Natural killer cell (primary cell): ENCODE results near the gene ILDR2. TPM values are rescaled to one million over a fixed set of nuclear protein-coding genes. Genes with fewer than 3 reads are reported as not detected.
A peak's percentile ranks its signal among the peaks of the same experiment; 100 is the strongest.

Experiments
- ATAC-seq, 3 donors: fragments of 150-1000 bp in 2 of 3; fragments of 200-7000 bp in 1 of 3; cut with Tn5 transposase; 1 replicate in 1 of 3; 2 replicates in 2 of 3; pipeline ENCODE4 v1.10.0; 2021; ENCODE audit warnings: mild to moderate bottlenecking in 2 of 3, moderate library complexity in 2 of 3
- DNase-seq, 2 donors: peaks; one replicate each; pipeline versions ENCODE4 v3.0.0 to v3.0.0-alpha.2; 2013 to 2021; ENCODE audit warnings: mixed read lengths in 1 of 2
- H3K27ac ChIP-seq: one replicate; pipeline ENCODE4 v1.5.1; 2013; ENCODE audit warnings: mild to moderate bottlenecking, low read length
- H3K27me3 ChIP-seq: one replicate; pipeline ENCODE4 v1.6.1; 2013; ENCODE audit warnings: low read length; ENCODE audit not compliant: control insufficient read depth, insufficient read depth
- H3K36me3 ChIP-seq: one replicate; pipeline ENCODE4 v1.6.1; 2013; ENCODE audit warnings: low read length; ENCODE audit not compliant: control insufficient read depth, insufficient read depth
- H3K4me1 ChIP-seq: one replicate; pipeline ENCODE4 v1.6.1; 2013; ENCODE audit warnings: low read length; ENCODE audit not compliant: control insufficient read depth, insufficient read depth
- H3K4me3 ChIP-seq: one replicate; pipeline ENCODE4 v1.5.1; 2013; ENCODE audit warnings: low read length
- H3K9me3 ChIP-seq: one replicate; pipeline ENCODE4 v1.6.1; 2013; ENCODE audit warnings: low read length; ENCODE audit not compliant: control insufficient read depth, insufficient read depth
- H3K27ac Mint-ChIP-seq, 2 donors: one replicate each; pipeline ENCODE4 v1.8.0; 2022; ENCODE audit warnings: mild to moderate bottlenecking in 2 of 2, mixed read lengths in 2 of 2, moderate library complexity in 1 of 2
- H3K27me3 Mint-ChIP-seq, 2 donors: one replicate each; pipeline ENCODE4 v1.8.0; 2022; ENCODE audit warnings: low read depth in 2 of 2, mixed read lengths in 2 of 2
- H3K36me3 Mint-ChIP-seq: one replicate; pipeline ENCODE4 v1.8.0; 2022; ENCODE audit warnings: mixed read lengths
- H3K4me1 Mint-ChIP-seq, 2 donors: one replicate each; pipeline ENCODE4 v1.8.0; 2022; ENCODE audit warnings: mixed read lengths in 2 of 2
- H3K4me3 Mint-ChIP-seq: one replicate; pipeline ENCODE4 v1.8.0; 2022; ENCODE audit warnings: mild to moderate bottlenecking, moderate library complexity, mixed read lengths
- H3K9me3 Mint-ChIP-seq, 2 donors: one replicate each; pipeline ENCODE4 v1.8.0; 2022; ENCODE audit warnings: mixed read lengths in 2 of 2
- CTCF ChIP-seq: fragments of 200-600 bp; IDR thresholded peaks from one replicate; pipeline ENCODE4 v1.8.0; 2022; ENCODE audit warnings: antibody characterized with exemption
- WGBS: methylation state at CpG from one replicate; pipeline ENCODE4 v1.1.7; 2013; ENCODE audit warnings: missing lambda C conversion rate; ENCODE audit not compliant: insufficient coverage; 5-methylcytosine and 5-hydroxymethylcytosine counted together
- intact Hi-C: fragments of 100-400 bp; cut with micrococcal nuclease; formaldehyde crosslinking; loops from one replicate; pipeline ENCODE4 v1.14.2; 2022
- total RNA-seq, 4 donors: library from RNA; stranded (reverse); fragments of 120-200 nt in 1 of 4; gene quantifications; one replicate each; pipeline versions ENCODE4 v1.2.3 to v1.2.4, GENCODE V29; 2013 to 2022

ILDR2 gene
- total RNA-seq, 3 donors from 2014 or later (not counting 1 experiment from before 2014, with no cell fraction given): 2.4 to 4.3 (median 2.8) TPM

GRCh38 chr1:166905900-166906299 lies 69.4 kb downstream of the ILDR2 start:
- H3K36me3 ChIP-seq: no peaks in the 10 kb centered on the region
- H3K9me3 ChIP-seq: no peaks in the 10 kb centered on the region
- H3K9me3 Mint-ChIP-seq: no peaks in the 10 kb centered on the region
- WGBS: 89% methylated on average over 3 of the region's 3 CpGs
- no peak overlapping the region for H3K4me3 ChIP-seq
- no peaks in the 10 kb centered on the region for H3K27me3 ChIP-seq
- H3K27me3 Mint-ChIP-seq: peaks cover 0 to 13% of the 10 kb centered on the region in 2 donors
- DNase-seq (no peak), ATAC-seq (no peak)
- H3K4me1 ChIP-seq: no peaks in the 10 kb centered on the region
- H3K27ac Mint-ChIP-seq: no peak overlapping the region
- H3K4me3 Mint-ChIP-seq: peak overlapping the region; percentile 4
- H3K4me1 Mint-ChIP-seq: peaks cover 15 to 17% of the 10 kb centered on the region in 2 donors
- no peak for TF ChIP-seq CTCF
- no peaks in the 10 kb centered on the region for H3K36me3 Mint-ChIP-seq
- intact Hi-C loops: loop anchor here (10.0 kb wide), 1 partner anchor 649 kb away; the partner anchor contains the start of gene CREG1
- no peak overlapping the region for H3K27ac ChIP-seq

- DNase-seq: no peak
- H3K27me3 Mint-ChIP-seq: peaks cover 0 to 14% of the 10 kb centered on the region in 2 donors
- no peaks in the 10 kb centered on the region for H3K27me3 ChIP-seq
- no peaks in the 10 kb centered on the region for H3K36me3 ChIP-seq
- no peak overlapping the region for H3K4me3 ChIP-seq
- no peaks in the 10 kb centered on the region for H3K4me1 ChIP-seq
- peaks cover 10 to 11% of the 10 kb centered on the region in 2 donors for H3K4me1 Mint-ChIP-seq
- H3K27ac ChIP-seq: no peak overlapping the region
- H3K4me3 Mint-ChIP-seq: no peak overlapping the region
- H3K36me3 Mint-ChIP-seq: no peaks in the 10 kb centered on the region
- intact Hi-C loops: loop anchor here (10.0 kb wide), 1 partner anchor 650 kb away; the partner anchor contains the start of gene CREG1
- no peak for TF ChIP-seq CTCF
- H3K27ac Mint-ChIP-seq: no peak overlapping the region
- H3K9me3 Mint-ChIP-seq: no peaks in the 10 kb centered on the region
- 77% methylated on average over 2 of the region's 2 CpGs for WGBS
- H3K9me3 ChIP-seq: no peaks in the 10 kb centered on the region
- ATAC-seq: no peak
Observed at GRCh38 chr1:166905136-166905535, 70.2 kb downstream of the ILDR2 start.

GRCh38 chr1:166903232-166903631 lies 72.1 kb downstream of the ILDR2 start:
- H3K4me1 ChIP-seq: no peaks in the 10 kb centered on the region
- TF ChIP-seq CTCF: no peak
- WGBS: no CpG with 5 or more reads among the region's 1 CpG
- Mint-ChIP-seq H3K9me3 (no peaks in the 10 kb centered on the region), H3K27ac (no peak overlapping the region), H3K4me1 (peaks cover 10 to 11% of the 10 kb centered on the region in 2 donors), H3K36me3 (no peaks in the 10 kb centered on the region), H3K27me3 (peaks cover 0 to 9% of the 10 kb centered on the region in 2 donors), H3K4me3 (no peak overlapping the region)
- no peaks in the 10 kb centered on the region for H3K9me3 ChIP-seq
- DNase-seq (no peak), ATAC-seq (no peak)
- intact Hi-C loops: loop anchor here (10.0 kb wide), 1 partner anchor 652 kb away; the partner anchor contains the start of gene CREG1
- no peaks in the 10 kb centered on the region for H3K36me3 ChIP-seq
- H3K27ac ChIP-seq: no peak overlapping the region
- no peaks in the 10 kb centered on the region for H3K27me3 ChIP-seq
- H3K4me3 ChIP-seq: no peak overlapping the region

GRCh38 chr1:166902279-166902678 lies 73.1 kb downstream of the ILDR2 start:
- intact Hi-C loops: loop anchor here (10.0 kb wide), 1 partner anchor 653 kb away; the partner anchor contains the start of gene CREG1
- Mint-ChIP-seq H3K9me3 (no peaks in the 10 kb centered on the region), H3K4me3 (no peak overlapping the region), H3K27ac (no peak overlapping the region), H3K27me3 (peaks cover 0 to 9% of the 10 kb centered on the region in 2 donors), H3K36me3 (no peaks in the 10 kb centered on the region), H3K4me1 (peaks cover 10 to 11% of the 10 kb centered on the region in 2 donors)
- peak; percentile 46 to 52 (median 50) for ATAC-seq
- Histone ChIP-seq H3K4me1 (no peaks in the 10 kb centered on the region), H3K27me3 (no peaks in the 10 kb centered on the region), H3K36me3 (no peaks in the 10 kb centered on the region), H3K9me3 (peaks cover 2% of the 10 kb centered on the region), H3K4me3 (no peak overlapping the region), H3K27ac (no peak overlapping the region)
- no peak for TF ChIP-seq CTCF
- peak in 1 of 2 donors; percentile 7 for DNase-seq
- WGBS: 20% methylated on average over 1 of the region's 1 CpG
